GM12892 (cell line): ENCODE data around the gene MYH16.

Experiments
- POLR2AphosphoS5 ChIP-seq: IDR thresholded peaks from 2 replicates; pipeline ENCODE4 v1.6.1; 2011; ENCODE audit warnings: low read depth, low read length, control low read depth
- TAF1 ChIP-seq: IDR thresholded peaks from 2 replicates; pipeline ENCODE4 v1.6.1; 2011; ENCODE audit warnings: low read depth, mild to moderate bottlenecking, control low read depth, low read length, borderline replicate concordance

GRCh38 chr7:99293650-99294049, 21.0 kb downstream of the MYH16 start:
- no peak for TF ChIP-seq POLR2AphosphoS5
- no peak for TF ChIP-seq TAF1
